Epithelial cell of prostate (primary cell): Measurements from ENCODE around the gene FFAR4.

Experiments
- DNase-seq: peaks from one replicate; pipeline ENCODE4 v3.0.0-alpha.2; 2011; ENCODE audit warnings: low read depth, low spot score
- H3K27ac ChIP-seq: fragments of 450-650 bp; 2 replicates; pipeline ENCODE4 v1.5.1; 2017; ENCODE audit warnings: mild to moderate bottlenecking

Gene FFAR4

DNA sequence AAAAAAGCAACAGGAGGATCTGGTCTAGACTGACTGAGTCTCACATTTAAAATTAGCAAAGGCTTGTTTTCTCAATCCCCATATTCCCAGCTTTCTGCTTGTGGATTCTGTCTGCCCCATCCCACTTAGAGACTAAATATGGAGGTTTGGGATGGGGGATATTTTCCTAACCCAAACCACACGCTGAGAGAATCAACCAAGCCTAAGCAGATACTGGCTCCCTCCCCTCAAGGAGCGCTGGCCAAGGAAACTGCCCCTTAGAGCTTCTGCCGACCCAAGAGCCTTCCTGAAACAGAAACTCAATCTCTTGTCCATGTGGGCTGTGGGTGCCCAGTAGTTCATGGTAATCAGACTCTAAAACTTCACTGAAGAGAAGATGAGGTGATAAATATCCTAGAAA lies 3.9 kb downstream of the FFAR4 start:
- DNase-seq = no peak
- no peak overlapping the region for H3K27ac ChIP-seq

DNA sequence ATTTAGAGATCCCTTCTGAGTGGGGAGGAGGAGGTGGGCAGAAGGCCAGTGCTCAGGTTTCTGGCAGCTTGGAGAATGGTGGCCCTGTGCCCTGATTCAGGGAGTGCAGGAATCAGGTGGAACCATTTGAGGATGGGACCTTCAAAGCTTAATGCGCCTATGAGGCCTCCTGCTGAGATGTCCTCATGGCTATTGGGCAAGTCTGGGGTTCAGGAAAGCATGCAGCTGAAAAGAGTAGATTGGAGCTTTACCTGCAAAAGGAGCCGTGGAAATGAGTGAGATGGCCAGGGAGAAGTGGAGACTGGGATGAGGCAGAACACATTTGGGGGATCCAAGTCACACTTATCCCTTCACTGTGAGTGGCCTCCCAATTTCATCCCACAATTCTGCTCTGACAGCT lies 6.1 kb downstream of the FFAR4 start:
- no peak for DNase-seq
- no peak overlapping the region for H3K27ac ChIP-seq

DNA sequence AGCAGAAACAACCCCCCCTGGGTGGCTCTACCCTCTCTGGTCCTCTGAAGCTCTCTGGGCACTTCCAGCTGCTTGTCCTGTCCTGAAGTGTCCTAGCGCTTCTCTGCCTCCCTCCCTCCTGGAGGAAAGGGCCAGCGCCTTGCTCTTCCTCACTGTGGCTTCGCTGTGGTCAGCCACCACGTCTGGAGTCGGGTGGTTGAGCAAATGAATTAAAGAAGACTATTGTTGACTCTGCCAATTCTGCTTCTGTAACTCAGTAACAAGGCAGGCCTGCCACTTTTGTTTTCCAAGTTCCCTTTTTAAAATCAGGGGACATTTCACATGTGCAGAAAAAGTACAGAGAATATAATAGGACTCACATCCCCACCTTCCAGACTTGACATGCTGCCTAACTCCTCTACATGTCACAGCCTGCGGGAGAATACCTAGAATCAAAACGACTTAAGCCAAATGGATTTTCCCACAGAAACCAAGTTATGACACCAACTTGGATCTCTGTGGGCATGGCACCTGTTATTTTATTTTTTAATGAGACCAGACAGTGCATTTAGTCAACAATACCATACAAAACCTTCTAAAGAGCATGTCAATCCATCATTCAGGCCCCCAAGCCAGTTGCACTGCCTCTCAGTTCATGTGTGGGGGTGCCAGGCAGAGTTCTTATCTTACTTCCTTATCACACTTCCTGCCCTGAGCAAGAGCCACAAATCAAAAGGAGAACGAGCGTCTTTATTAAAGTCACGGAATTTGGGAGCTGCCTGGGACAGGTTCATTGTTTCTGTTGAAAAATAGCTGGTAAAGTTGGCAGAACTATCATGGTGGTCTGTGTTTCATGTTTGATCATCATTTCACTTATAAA lies 6.8 kb downstream of the FFAR4 start:
- no peak overlapping the region for H3K27ac ChIP-seq
- DNase-seq = no peak

DNA sequence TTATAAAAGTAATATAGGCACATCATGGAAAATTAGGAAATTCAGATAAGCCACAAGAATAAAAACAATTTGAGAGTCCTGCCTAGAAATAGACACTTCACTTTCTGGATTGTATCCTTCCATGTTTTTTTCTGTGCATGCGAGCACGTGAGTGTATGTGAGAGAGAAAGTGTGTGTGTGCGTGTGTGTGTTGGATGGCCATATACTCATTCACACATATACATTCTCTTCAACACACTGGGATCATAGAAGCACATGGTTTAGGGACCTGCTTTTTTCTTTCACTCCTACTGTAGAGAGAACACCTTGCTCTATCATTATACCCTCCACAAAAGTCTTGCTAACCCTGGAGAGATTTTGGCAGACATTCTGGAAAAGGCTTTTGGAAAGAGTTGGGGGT lies 7.5 kb downstream of the FFAR4 start:
- no peak for DNase-seq
- no peak overlapping the region for H3K27ac ChIP-seq

DNA sequence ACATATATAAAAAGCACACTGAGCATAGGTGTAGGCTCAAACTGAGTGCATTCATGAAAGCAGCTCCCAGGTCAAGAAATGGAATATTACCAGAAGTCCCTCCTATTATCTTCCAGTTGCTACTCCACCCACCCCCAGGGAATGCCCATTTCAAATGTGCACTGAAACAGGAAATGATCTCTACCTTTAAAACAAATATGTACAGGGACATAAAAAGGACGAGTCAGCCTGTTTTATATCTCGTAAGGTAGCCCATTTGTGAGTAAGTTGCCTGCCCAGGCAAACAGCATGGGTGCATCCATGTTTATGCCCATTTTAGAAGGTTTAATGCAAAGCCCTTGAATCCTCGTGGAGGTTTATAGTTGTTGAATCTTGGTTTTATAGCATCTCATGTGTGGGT lies 10.4 kb downstream of the FFAR4 start:
- no peak overlapping the region for H3K27ac ChIP-seq
- no peak for DNase-seq

DNA sequence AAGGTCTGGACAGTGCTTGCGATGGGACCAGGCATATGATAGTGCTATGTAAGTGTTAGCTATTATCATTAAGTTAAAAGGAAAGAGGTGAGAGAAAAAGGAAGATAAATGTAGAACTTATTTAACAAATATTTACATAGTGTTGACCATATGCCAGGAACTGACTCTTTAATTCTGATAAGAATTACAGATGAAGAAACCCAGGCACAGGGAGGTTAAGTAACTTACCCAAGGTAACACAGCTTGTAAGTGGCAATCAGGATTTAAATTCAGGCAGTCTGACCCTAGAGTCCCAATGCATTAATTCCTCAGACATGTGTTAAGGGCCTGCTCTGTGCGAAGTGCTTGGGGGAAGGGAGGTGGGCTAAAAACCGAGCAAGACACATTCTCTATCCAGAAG lies 11.1 kb downstream of the FFAR4 start:
- no peak for DNase-seq
- H3K27ac ChIP-seq = no peak overlapping the region

DNA sequence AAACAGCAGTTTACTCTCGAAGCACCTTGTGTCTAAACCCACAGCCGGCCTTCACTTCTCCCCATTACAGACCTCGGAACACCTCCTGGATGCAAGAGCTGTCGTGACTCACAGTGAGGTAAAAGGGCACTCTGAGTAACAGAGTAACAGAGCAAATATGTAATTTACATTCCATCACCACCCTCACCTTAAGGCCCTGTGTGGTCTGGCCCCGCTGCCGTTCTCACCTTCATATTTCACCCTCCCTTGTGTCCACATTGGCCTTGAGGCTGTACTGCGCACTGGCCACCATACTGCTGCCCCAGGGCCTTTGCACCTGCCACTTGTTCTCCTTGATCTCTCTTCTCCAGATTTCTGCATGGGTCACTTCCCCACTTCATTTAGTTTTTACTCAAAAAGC lies 12.6 kb downstream of the FFAR4 start:
- peak; percentile 55 for DNase-seq
- no peak overlapping the region for H3K27ac ChIP-seq

DNA sequence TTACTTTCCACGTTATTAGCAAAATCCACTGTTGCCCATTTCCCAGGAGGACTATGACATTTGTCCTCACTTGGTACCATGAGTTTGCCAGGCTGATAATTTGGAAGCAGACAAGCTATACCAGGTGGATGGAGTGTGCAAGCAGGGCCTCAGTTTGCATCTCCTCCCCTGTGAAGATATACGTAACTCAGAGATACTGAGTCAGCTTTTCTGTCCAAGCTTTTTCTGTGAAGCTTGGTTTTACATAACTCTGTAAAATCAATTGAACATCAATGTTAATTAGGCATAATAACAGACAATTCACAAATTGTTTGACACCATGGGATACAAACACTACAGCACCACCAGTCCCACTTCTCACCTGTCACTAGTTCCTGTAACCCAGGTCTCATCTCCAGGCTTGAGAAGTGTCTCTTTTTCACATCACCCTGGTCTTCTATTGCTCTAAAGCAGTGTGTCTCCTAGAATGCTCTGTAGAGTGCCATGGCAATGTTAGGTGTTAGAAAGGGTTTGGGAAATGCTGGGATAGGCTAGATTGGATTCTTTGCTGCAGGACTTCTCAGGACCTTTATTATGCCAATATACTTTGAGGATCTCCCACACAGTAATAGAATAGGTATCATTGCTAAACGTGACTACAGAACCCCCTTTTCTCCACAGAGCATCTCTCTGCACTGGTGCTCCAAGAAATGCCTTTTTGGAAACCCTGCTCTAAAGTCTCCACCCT lies 13.7 kb downstream of the FFAR4 start:
- no peak overlapping the region for H3K27ac ChIP-seq
- DNase-seq = no peak

DNA sequence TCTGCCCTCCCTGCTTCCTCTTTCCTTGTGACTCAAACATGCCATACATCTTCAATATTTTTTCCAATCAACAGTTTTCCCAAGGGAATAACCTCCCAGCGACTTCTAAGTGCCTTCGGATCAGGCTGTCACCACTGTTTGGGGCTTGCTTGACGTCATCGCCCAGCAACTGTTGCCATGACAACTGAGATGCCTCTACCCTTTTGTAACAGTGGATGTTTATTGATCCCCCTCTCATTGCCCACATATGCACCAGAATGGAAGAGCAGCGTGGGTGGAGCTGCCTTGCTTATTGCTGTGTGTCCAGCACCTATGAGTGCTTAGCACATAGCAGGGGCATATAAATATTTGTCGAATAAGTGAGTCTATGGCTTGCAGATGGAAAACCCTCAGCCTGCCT lies 14.4 kb downstream of the FFAR4 start:
- H3K27ac ChIP-seq = no peak overlapping the region
- DNase-seq = no peak

DNA sequence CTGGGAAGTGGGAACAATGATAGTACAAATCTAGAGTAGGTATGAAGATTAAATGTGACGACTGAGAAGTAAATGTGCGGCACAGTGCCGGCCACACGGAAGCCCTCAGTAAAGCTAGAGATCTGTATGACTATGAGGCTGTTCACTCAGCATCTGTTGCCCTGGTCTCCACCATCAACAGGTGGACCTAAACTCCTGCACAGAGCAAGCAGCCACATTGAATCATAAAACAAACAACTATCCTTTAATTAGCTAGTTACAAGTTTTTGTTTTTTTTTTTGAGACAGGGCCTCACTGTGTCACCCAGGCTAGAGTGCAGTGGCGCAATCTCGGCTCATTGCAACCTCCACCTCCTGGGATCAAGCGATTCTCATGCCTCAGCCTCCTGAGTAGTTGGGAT lies 18.0 kb downstream of the FFAR4 start:
- DNase-seq = no peak
- no peak overlapping the region for H3K27ac ChIP-seq

DNA sequence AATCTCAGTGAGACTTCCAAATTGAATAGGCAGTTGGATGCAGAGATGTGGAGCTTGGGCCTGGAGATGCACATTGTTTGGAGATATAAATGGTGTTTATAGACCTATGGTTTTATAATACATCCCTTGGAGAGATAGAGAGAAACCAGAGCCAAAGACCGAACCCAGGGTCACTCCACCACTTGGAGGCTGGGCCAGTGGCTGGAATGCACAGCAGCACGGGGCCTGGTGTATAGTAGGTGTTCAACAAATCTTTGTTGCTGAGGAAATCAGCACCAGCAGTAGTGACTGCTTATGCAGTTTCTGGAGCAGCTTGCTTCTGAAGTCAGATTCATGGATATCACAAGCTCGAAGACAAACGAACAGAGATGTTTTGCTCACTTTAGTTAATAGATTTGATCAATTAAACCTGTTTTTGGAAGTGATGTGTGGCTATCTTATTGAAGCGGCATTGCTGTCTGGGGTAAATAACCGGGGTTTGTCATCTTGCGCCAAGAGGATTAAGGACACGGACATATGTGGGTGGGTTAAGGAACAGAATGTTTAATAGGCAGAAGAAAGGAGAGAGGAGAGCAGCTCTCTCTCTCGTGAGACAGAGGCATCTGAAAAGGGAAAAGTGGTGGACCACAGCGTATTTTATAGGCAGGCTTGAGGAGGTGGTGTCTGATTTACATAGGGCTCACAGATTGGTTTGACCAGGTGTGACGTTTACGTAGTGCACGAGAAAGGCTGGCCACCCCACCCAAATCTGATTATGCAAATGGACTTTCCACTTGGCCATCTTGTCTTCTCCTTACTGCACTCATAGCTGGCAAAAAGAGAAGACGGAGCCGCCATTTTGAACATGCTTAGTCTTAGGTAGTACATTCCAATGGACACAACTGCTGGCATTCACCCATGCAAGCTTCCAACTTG lies 23.4 kb downstream of the FFAR4 start:
- H3K27ac ChIP-seq = no peak overlapping the region
- DNase-seq = no peak

DNA sequence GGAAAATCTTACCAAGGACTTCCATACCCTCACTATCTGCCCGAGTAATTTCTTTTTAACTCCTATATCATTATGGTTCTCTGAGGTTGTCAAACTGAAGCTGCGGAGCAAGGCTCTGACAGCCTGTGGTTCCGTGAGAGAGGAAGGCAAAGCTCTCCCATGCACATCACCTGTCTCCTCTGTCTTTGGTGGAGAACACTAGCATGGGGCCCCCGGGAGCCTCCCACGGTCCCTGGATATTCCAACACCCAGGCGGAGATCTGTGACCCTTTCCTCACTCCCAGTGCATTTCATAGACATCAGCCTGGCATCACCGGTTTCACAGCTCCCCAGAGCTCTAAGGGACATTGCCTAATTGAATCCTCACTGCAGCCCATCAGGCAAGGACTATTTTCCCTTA lies 24.2 kb downstream of the FFAR4 start:
- DNase-seq = no peak
- H3K27ac ChIP-seq = no peak overlapping the region

DNA sequence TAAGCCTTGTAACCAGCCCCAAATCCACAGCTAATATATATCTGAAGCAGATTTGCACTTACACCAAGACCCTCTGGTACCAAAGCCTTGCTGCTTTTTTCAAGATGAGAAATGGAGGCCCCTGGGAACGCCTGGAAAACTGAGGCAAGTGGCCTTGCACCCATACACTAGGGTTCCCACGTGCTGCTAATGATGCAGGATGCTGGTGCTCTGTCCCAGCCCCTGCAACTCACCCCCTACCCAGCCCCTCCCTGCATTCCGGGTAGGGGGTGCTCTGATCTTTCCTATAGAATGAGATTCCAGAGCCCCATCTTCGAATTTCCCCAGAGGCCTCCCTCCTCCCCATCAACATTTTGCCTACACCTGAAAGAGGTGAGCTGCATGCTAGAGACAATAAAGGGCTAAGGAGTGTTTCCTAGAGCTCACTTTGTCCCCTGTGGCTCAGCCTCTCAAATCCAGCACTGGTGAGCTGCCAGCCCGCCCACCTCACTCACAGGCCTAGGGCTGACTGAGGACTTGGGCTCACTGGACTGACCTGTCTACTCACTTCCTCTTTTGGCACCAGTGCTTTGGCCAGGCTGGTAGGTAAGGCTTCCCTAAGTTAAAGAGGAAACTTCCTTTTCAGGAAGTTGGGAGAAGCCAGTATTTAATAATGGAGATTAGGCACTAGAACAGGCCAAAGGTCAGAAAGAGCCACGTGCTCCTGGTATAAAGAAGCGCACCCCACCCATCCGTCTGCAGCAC lies 24.8 kb downstream of the FFAR4 start:
- H3K27ac ChIP-seq = no peak overlapping the region
- no peak for DNase-seq

DNA sequence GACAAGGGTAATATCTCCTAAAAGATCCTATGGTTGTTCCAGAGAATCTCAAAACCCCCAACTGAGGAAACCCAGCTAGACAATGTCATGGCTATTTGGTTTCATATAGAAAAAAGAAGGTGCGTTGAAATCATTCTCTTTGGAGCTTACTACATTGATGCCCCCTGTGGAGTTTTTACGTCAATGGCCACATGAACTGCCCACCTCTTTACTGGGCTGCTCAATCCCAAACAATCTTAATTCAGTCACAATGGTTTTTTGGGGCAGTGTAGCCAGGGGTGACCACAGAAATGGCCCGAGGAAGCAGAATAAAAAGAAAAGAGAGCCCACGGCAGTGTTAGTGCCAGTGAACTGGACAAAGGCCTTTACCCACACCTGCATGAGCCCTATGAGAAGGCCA lies 26.8 kb downstream of the FFAR4 start:
- no peak for DNase-seq
- H3K27ac ChIP-seq = no peak overlapping the region

DNA sequence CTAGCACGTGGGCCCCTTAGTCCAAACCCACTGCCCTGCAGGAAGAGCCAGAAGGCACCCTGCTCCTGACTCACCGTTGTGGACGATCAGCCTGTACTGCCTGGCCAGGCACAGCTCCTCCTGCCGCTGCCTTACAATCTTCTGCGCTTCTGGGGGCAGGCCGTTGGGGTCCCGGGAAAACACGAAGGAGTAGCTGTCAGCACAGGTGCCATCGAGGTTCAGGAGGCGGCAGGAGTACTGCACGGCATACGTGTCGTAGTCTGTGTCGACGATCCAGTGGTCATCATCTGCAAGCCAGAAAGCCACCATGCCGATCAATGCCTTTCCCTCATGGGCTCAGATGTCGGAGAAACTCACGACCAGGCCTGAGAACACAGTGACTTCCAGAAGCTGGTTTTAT lies 27.3 kb downstream of the FFAR4 start:
- H3K27ac ChIP-seq = no peak overlapping the region
- DNase-seq = no peak

DNA sequence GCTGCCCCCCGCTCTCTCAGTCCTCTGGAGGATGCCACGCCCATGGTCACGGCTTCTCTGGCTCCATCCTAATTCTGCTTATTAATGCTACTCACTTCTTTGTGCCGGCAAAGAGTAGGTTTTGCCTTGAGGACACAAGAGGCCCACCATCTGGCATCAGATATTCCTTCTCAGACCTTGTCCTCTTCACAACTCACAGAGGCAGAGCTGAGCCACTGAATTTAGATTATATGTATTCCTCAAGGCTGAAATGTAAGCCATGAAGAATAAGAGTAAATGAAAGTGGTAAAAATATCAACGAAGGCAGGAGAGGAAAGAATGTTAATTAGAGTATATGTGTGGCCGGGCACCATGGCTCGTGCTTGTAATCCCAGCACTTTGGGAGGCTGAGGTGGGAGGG lies 28.1 kb downstream of the FFAR4 start:
- DNase-seq = no peak
- H3K27ac ChIP-seq = no peak overlapping the region

DNA sequence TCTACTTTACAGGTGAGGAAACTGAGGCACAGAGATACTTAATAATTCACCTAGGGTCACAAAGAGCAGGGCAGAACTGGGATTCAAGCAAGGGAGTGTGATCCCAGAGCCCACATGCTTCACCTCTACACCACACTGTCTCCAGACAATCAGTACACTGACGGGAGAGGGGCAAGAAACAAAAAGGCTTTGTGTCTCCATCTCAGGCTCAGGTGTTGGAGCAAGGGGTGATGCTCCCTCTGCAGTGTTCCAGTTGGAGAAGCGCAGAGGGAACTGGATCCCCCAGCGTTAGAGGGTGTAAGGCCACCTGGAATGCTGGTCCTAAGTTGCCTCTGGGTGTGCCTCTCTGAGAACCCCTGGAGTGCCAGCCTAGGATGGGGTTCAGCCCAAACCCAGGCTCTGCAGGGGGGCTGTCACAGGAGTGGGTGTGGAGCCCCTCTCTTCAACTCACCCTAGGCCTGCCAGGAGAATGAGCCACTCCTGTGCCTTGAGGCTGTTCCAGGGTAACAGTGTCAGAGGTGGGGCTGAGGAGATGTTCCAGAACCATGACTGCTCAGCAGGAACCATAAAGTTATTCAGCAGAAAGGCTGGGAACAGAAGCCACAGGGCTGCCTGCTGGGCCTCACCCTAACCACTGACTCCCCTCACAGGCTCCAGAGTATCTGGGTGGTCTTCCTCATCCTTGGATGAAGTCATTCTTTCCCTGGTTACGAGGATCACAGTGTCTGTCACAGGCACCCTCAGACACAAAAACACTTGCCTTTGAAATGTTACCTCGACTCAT lies 29.1 kb downstream of the FFAR4 start:
- no peak for DNase-seq

DNA sequence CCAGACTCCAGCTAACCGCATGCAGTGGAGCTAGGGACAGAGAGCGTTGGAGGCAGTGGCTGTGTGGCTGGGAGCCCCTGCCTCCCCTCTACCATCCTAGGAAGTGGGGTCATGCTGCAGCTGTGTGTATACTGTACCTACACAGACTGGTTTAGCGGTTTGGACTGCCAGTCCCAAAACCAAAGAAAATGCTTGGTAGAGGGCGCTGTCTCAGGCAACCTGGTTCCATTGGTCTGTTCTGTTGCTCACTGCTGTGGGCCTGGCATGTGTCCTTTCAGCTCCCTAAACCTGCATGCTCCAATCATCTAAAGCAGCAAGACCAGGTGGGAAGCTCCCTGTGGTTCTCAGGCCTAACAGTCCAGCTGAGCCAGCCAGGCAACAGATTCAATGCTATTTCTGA lies 30.1 kb downstream of the FFAR4 start:
- no peak for DNase-seq
- no peak overlapping the region for H3K27ac ChIP-seq

More for the DNA sequence above, 29.1 kb downstream of the FFAR4 start:
- H3K27ac ChIP-seq = no peak overlapping the region

DNA sequence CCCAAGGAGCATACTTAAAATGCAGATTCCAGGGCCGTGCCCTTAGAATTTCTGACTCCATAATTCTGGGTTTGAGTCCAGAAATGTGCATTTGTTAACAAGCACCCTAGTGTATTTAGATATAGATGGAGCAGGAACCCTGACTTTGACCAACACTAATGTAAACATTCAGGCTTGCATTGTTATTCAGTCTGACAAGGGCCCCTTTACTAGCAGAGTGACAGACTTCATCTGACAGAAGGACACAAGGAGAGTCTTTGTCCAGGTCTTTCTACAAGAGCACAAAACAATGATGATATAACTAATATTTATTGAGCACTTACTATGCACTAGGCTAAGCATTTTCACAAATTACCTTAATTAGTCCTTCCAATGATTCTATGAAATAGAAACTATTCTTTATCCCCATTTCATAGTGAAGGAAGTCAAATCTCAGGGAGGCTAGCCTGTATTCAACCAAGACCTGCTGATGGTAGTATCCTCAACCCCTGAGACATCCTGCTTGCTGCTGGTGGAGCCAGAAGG lies 30.7 kb downstream of the FFAR4 start:
- DNase-seq = no peak
- no peak overlapping the region for H3K27ac ChIP-seq
